GM23338 (cell line): ENCODE results near the gene LTN1. TPM values are rescaled to one million over a fixed set of nuclear protein-coding genes. Genes with fewer than 3 reads are reported as not detected.

Experiments used
- ATAC-seq: fragments of 200-7000 bp; cut with Tn5 transposase; 3 replicates; pipeline ENCODE4 v1.9.1; 2020
- DNase-seq: peaks from one replicate; pipeline ENCODE4 v3.0.0-alpha.2; 2015; ENCODE audit warnings: low spot score
- H2AFZ ChIP-seq: fragments of 200-600 bp; sonication (generic); 2 replicates; pipeline ENCODE4 v1.8.0; 2016; ENCODE audit warnings: antibody characterized with exemption, mild to moderate bottlenecking, moderate library complexity
- H3F3A ChIP-seq: fragments of 200-600 bp; sonication (generic); replicated peaks from 2 replicates; pipeline ENCODE4 v1.8.0; 2017; ENCODE audit warnings: antibody characterized with exemption, mixed run types, low read depth
- H3K27ac ChIP-seq: fragments of 200-600 bp; sonication (generic); 2 replicates; pipeline ENCODE4 v1.6.1; 2016; ENCODE audit warnings: low read depth
- H3K27me3 ChIP-seq: fragments of 200-600 bp; sonication (generic); 2 replicates; pipeline ENCODE4 v1.8.0; 2016; ENCODE audit warnings: mild to moderate bottlenecking, mixed run types, moderate library complexity; ENCODE audit not compliant: insufficient read depth
- H3K36me3 ChIP-seq: fragments of 200-600 bp; sonication (generic); 2 replicates; pipeline ENCODE4 v1.8.0; 2016; ENCODE audit warnings: mild to moderate bottlenecking; ENCODE audit not compliant: insufficient read depth
- H3K4me1 ChIP-seq: fragments of 200-600 bp; sonication (generic); 2 replicates; pipeline ENCODE4 v1.8.0; 2016; ENCODE audit warnings: mild to moderate bottlenecking, moderate library complexity; ENCODE audit not compliant: insufficient read depth
- H3K4me2 ChIP-seq: fragments of 200-600 bp; sonication (generic); 2 replicates; pipeline ENCODE4 v1.7.1; 2017; ENCODE audit warnings: mixed run types
- H3K4me3 ChIP-seq: fragments of 200-600 bp; sonication (generic); 2 replicates; pipeline ENCODE4 v1.6.1; 2016; ENCODE audit warnings: mixed run types
- H3K79me2 ChIP-seq: fragments of 200-600 bp; sonication (generic); replicated peaks from 2 replicates; pipeline ENCODE4 v1.8.0; 2017; ENCODE audit warnings: mild to moderate bottlenecking; ENCODE audit not compliant: insufficient read depth
- H3K9me2 ChIP-seq: fragments of 200-600 bp; sonication (generic); 2 replicates; pipeline ENCODE4 v1.8.0; 2017; ENCODE audit not compliant: insufficient read depth
- H4K20me1 ChIP-seq: fragments of 200-600 bp; sonication (generic); replicated peaks from 2 replicates; pipeline ENCODE4 v1.8.0; 2017; ENCODE audit warnings: mild to moderate bottlenecking; ENCODE audit not compliant: insufficient read depth
- H3K27ac Mint-ChIP-seq: 2 replicates; pipeline ENCODE4 v1.8.0; 2020; ENCODE audit warnings: inconsistent platforms, mild to moderate bottlenecking, moderate library complexity, mixed read lengths
- H3K27me3 Mint-ChIP-seq: 3 replicates; pipeline ENCODE4 v1.8.0; 2022; ENCODE audit warnings: low read depth, mild to moderate bottlenecking, moderate library complexity, mixed read lengths, inconsistent platforms; ENCODE audit not compliant: insufficient read depth, poor library complexity
- H3K36me3 Mint-ChIP-seq: 3 replicates; pipeline ENCODE4 v1.8.0; 2021; ENCODE audit warnings: low read depth, mild to moderate bottlenecking, inconsistent platforms, moderate library complexity, mixed read lengths
- H3K4me1 Mint-ChIP-seq: 3 replicates; pipeline ENCODE4 v1.8.0; 2020; ENCODE audit warnings: mild to moderate bottlenecking, inconsistent platforms, mixed read lengths
- H3K4me3 Mint-ChIP-seq: 3 replicates; pipeline ENCODE4 v1.8.0; 2021; ENCODE audit warnings: moderate library complexity, mild to moderate bottlenecking, inconsistent platforms, mixed read lengths
- H3K9me3 Mint-ChIP-seq: 3 replicates; pipeline ENCODE4 v1.8.0; 2020; ENCODE audit warnings: moderate library complexity, mild to moderate bottlenecking, inconsistent platforms, mixed read lengths
- CREB1 ChIP-seq: fragments of 250-450 bp; sonication (Bioruptor Pico); IDR thresholded peaks from 2 replicates; pipeline ENCODE4 v1.5.0; 2020; ENCODE audit warnings: low read depth, mild to moderate bottlenecking, moderate library complexity
- CTCF ChIP-seq, 2 experiments: fragments of 200-600 bp in 1 of 2; sonication (generic) in 1 of 2; conservative IDR thresholded peaks; 2 replicates each; pipeline versions ENCODE4 v1.5.1 to v1.6.1; 2016 to 2017; ENCODE audit warnings: antibody characterized with exemption in 2 of 2, low read depth in 2 of 2, mild to moderate bottlenecking in 2 of 2, moderate library complexity in 1 of 2
- ETS1 ChIP-seq: IDR thresholded peaks from 2 replicates; pipeline ENCODE4 v1.6.1; 2016; ENCODE audit warnings: antibody characterized with exemption
- EZH2 ChIP-seq: fragments of 200-600 bp; sonication (generic); IDR thresholded peaks from one replicate; pipeline ENCODE4 v1.8.0; 2017; ENCODE audit warnings: antibody characterized with exemption, mild to moderate bottlenecking, low read depth; ENCODE audit not compliant: unreplicated experiment
- EZH2phosphoT487 ChIP-seq: fragments of 200-600 bp; sonication (generic); IDR thresholded peaks from one replicate; pipeline ENCODE4 v1.8.1; 2018; ENCODE audit warnings: antibody characterized with exemption; ENCODE audit not compliant: unreplicated experiment
- JUNB ChIP-seq: IDR thresholded peaks from one replicate; pipeline ENCODE4 v1.6.1; 2016; ENCODE audit warnings: antibody characterized with exemption; ENCODE audit not compliant: unreplicated experiment
- NANOG ChIP-seq: IDR thresholded peaks from 2 replicates; pipeline ENCODE4 v1.6.1; 2016; ENCODE audit warnings: antibody characterized with exemption, borderline replicate concordance
- POLR2AphosphoS5 ChIP-seq: IDR thresholded peaks from 2 replicates; pipeline ENCODE4 v1.6.1; 2016; ENCODE audit warnings: antibody characterized with exemption, low read depth
- REST ChIP-seq: IDR thresholded peaks from one replicate; pipeline ENCODE4 v1.6.1; 2018; ENCODE audit warnings: antibody characterized with exemption; ENCODE audit not compliant: unreplicated experiment
- STAT1 ChIP-seq: IDR thresholded peaks from one replicate; pipeline ENCODE4 v1.6.1; 2016; ENCODE audit warnings: antibody characterized with exemption; ENCODE audit not compliant: unreplicated experiment
- ZNF114 ChIP-seq: fragments of 250-450 bp; sonication (Bioruptor Pico); IDR thresholded peaks from 2 replicates; pipeline ENCODE4 v1.5.0; 2020; ENCODE audit warnings: mild to moderate bottlenecking, moderate library complexity
- ZNF331 ChIP-seq: fragments of 250-450 bp; sonication (Bioruptor Pico); IDR thresholded peaks from 2 replicates; pipeline ENCODE4 v1.5.0; 2020; ENCODE audit warnings: low read depth, mild to moderate bottlenecking, moderate library complexity
- ZNF462 ChIP-seq: fragments of 250-450 bp; sonication (Bioruptor Pico); IDR thresholded peaks from 2 replicates; pipeline ENCODE4 v1.5.0; 2020; ENCODE audit warnings: mild to moderate bottlenecking, moderate library complexity
- polyA plus RNA-seq: library from polyadenylated mRNA; unstranded; fragments of >200 nt; fragmentation: Nextera tagmentation; extraction: Ambion mirVana; gene quantifications from 2 replicates; pipeline ENCODE4 v1.2.1, GENCODE V29; 2016
- total RNA-seq: library from RNA; depleted of rRNA; stranded (reverse); fragments of >200 nt; shearing (Covaris generic); gene quantifications from 2 replicates; pipeline ENCODE4 v1.2.3, GENCODE V29; 2014

The LTN1 gene
- total and polyA plus RNA-seq, 2 experiments from 2014 or later = 11.1 to 26.1 TPM

- Mint-ChIP-seq H3K9me3 (peaks cover 11% of the 10 kb centered on the region), H3K36me3 (no peaks in the 10 kb centered on the region), H3K27me3 (no peaks in the 10 kb centered on the region), H3K27ac (no peak overlapping the region), H3K4me1 (peaks cover 8% of the 10 kb centered on the region; the same call in 2 of the 3 replicates), H3K4me3 (no peak overlapping the region)
- TF ChIP-seq CTCF (conservative IDR thresholded peaks at IDR 0.05; ENCODE audit: low read depth in 2 of 2) (no peak), NANOG (no peak), ETS1 (no peak), ZNF331 (CRISPR knock-in tag) (no peak), CREB1 (CRISPR knock-in tag) (no peak), ZNF462 (no peak), POLR2AphosphoS5 (no peak), EZH2phosphoT487 (no peak), ZNF114 (no peak), JUNB (no peak), REST (no peak), STAT1 (no peak), EZH2 (no peak)
- DNase-seq = no peak
- no peaks in the 10 kb centered on the region for H3K4me1 ChIP-seq
- no peak overlapping the region for H3K27ac ChIP-seq
- H3K4me3 ChIP-seq = no peak overlapping the region
- H2AFZ ChIP-seq = no peak overlapping the region
- no peaks in the 10 kb centered on the region for H3K36me3 ChIP-seq
- H3K4me2 ChIP-seq = no peak overlapping the region
- no peaks in the 10 kb centered on the region for H4K20me1 ChIP-seq
- H3F3A ChIP-seq = no peaks in the 10 kb centered on the region
- H3K9me2 ChIP-seq = no peaks in the 10 kb centered on the region
- no peaks in the 10 kb centered on the region for H3K79me2 ChIP-seq
- H3K27me3 ChIP-seq = no peaks in the 10 kb centered on the region
- ATAC-seq = no peak
Observed at GRCh38 chr21:28900481-28900880, 92.2 kb downstream of the LTN1 start.
